HPDE6-E6E7 (cell line): ENCODE measurements around the gene SLC6A19.

Experiments used
- DNase-seq: peaks from one replicate; pipeline ENCODE4 v3.0.0; 2011; ENCODE audit warnings: missing footprints; ENCODE audit errors: extremely low spot score

Gene SLC6A19

GRCh38 chr5:1195916-1196315 lies 5.5 kb upstream of the SLC6A19 start:
- DNase-seq = no peak

GRCh38 chr5:1196562-1196961 lies 4.8 kb upstream of the SLC6A19 start:
- no peak for DNase-seq

- no peak for DNase-seq
Observed at GRCh38 chr5:1197876-1198666, 3.3 kb upstream of the SLC6A19 start.

- no peak for DNase-seq
Observed at GRCh38 chr5:1199340-1199648, 2.1 kb upstream of the SLC6A19 start.

GRCh38 chr5:1199649-1200494 lies 1.5 kb upstream of the SLC6A19 start:
- DNase-seq = no peak

- no peak for DNase-seq
Observed at GRCh38 chr5:1200495-1201326, 684 bp upstream of the SLC6A19 start.

GRCh38 chr5:1202026-1202797 lies 817 bp downstream of the SLC6A19 start:
- DNase-seq = no peak

- no peak for DNase-seq
Observed at GRCh38 chr5:1202798-1203185, 1.4 kb downstream of the SLC6A19 start.

- DNase-seq = no peak
Observed at GRCh38 chr5:1203311-1203967, 2.0 kb downstream of the SLC6A19 start.

GRCh38 chr5:1203968-1204692 lies 2.7 kb downstream of the SLC6A19 start:
- no peak for DNase-seq

- DNase-seq = peak; percentile 10
Observed at GRCh38 chr5:1204693-1205242, 3.4 kb downstream of the SLC6A19 start.

- no peak for DNase-seq
Observed at GRCh38 chr5:1205255-1206180, 4.1 kb downstream of the SLC6A19 start.

- DNase-seq = no peak
Observed at GRCh38 chr5:1206521-1207412, 5.4 kb downstream of the SLC6A19 start.

GRCh38 chr5:1207555-1207954 lies 6.2 kb downstream of the SLC6A19 start:
- no peak for DNase-seq

GRCh38 chr5:1208221-1208742 lies 6.9 kb downstream of the SLC6A19 start:
- no peak for DNase-seq

- DNase-seq = peak; percentile 29
Observed at GRCh38 chr5:1208743-1209488, 7.5 kb downstream of the SLC6A19 start.

GRCh38 chr5:1209489-1209852 lies 8.1 kb downstream of the SLC6A19 start:
- no peak for DNase-seq
